Measurements from ENCODE around the gene VPS54. TPM values are rescaled to one million over a fixed set of nuclear protein-coding genes. Genes with fewer than 3 reads are reported as not detected.
"Not testable (repeated sequence)": the region's sequence is repeated elsewhere in the genome, so short reads cannot be mapped to it uniquely, and the experiment has no call there.

The VPS54 gene
- total RNA-seq, 1 experiment from 2014 or later = 12.4 TPM

DNA sequence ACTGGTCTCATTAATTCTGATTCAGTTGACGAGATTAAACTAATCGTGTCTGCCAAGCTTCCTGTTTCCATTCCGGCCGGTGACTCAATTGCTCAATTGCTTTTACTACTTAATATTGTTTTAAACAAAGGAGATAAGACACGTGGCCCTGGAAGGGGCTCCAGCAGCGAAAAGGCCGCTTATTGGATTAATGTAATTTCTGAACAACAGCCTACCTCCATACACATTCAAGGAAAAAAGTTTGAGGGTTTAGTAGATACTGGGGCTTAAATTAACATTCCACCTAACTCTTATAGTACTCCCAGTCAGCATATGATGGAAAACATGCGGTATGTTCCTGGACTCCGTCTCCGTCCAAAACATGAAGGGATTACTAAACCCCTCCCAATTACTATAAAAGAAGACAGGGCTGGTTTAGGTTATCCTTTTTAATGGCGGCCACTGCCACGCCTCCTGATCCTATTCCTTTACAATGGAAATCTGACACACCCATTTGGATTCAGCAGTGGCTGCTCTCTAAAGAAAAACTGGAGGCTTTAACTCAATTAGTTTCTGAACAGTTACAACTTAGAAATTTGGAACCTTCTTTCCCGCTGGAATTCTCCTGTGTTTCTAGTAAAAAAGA is 27.1 kb downstream of the VPS54 start (continued):
- TF ChIP-seq, protein P1, sequence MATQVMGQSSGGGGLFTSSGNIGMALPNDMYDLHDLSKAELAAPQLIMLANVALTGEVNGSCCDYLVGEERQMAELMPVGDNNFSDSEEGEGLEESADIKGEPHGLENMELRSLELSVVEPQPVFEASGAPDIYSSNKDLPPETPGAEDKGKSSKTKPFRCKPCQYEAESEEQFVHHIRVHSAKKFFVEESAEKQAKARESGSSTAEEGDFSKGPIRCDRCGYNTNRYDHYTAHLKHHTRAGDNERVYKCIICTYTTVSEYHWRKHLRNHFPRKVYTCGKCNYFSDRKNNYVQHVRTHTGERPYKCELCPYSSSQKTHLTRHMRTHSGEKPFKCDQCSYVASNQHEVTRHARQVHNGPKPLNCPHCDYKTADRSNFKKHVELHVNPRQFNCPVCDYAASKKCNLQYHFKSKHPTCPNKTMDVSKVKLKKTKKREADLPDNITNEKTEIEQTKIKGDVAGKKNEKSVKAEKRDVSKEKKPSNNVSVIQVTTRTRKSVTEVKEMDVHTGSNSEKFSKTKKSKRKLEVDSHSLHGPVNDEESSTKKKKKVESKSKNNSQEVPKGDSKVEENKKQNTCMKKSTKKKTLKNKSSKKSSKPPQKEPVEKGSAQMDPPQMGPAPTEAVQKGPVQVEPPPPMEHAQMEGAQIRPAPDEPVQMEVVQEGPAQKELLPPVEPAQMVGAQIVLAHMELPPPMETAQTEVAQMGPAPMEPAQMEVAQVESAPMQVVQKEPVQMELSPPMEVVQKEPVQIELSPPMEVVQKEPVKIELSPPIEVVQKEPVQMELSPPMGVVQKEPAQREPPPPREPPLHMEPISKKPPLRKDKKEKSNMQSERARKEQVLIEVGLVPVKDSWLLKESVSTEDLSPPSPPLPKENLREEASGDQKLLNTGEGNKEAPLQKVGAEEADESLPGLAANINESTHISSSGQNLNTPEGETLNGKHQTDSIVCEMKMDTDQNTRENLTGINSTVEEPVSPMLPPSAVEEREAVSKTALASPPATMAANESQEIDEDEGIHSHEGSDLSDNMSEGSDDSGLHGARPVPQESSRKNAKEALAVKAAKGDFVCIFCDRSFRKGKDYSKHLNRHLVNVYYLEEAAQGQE (IDR thresholded peaks at IDR 0.05; ENCODE audit: low read depth) = no peak
- TF ChIP-seq ZFX (IDR thresholded peaks at IDR 0.05) (no peak), POLR2AphosphoS5 (IDR thresholded peaks at IDR 0.05; ENCODE audit: low read depth, low read length) (no peak), SIN3A (IDR thresholded peaks at IDR 0.05; ENCODE audit: low read depth) (no peak), SP1 (IDR thresholded peaks at IDR 0.05; ENCODE audit: low read depth) (no peak)

DNA sequence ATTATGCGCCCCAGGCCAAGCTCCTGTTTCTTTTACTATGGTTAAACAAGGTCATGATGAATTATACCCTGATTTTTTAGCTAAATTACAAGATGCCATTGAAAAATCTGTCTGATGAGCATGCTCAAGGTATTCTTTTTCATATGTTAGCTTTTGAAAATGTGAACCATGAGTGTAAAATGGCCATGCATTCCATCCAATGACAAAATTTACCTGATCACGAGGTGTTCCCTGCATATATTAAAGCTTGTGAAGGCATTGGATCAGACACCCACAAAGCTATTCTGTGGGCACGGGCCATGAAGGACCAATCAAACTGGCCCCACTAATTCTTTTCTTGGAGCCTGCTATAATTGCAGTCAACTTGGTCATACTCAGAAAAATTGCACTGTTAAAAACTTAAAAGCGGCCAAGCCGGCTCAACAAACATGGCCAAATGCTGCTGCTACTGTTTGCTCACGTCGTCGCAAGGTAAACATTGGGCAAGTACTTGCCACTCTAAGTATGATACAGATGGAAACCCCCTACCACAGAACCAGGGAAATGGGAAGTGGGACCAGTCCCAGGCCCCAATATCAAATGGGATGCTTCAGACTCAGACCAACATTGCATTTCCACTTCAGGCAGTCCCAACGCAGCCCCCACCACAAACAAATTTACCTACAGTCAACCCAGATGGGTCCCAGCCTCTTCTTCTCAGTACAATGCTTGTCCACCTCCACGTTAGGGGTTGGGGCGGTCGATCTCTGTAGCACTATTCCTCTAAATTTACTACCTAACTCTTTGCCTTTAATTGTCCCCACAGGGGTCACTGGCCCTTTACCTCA is 27.8 kb downstream of the VPS54 start:
- RAD21 ChIA-PET (ENCODE audit: low non-redundant PET in 1 of 2, low total read pairs in 2 of 2, uncharacterized antibody in 2 of 2, unreplicated experiment in 2 of 2); BruUV-seq (replicated peaks); H3K4me1 ChIP-seq (ENCODE audit: control insufficient read depth in 1 of 2, insufficient read depth in 2 of 2, low read length in 2 of 2); H3K4me2 ChIP-seq (ENCODE audit: low read length); intact Hi-C loops (cut with micrococcal nuclease); H3K27me3 ChIP-seq (ENCODE audit: insufficient read depth, low read length); H3K27ac ChIP-seq (ENCODE audit: low read depth, low read length); H3K9ac ChIP-seq (ENCODE audit: low read length); H3K79me2 ChIP-seq (ENCODE audit: insufficient read depth, low read length); POLR2A ChIA-PET; H4K20me1 ChIP-seq (ENCODE audit: insufficient read depth); DNase-seq (ENCODE audit: low read depth, low spot score); H3K36me3 ChIP-seq (ENCODE audit: control insufficient read depth in 1 of 2, insufficient read depth in 2 of 2, low read length in 2 of 2); H3K9me3 ChIP-seq (ENCODE audit: control insufficient read depth in 1 of 2, insufficient read depth in 1 of 2, low read depth in 1 of 2, low read length in 2 of 2); H2AFZ ChIP-seq (ENCODE audit: low read depth, low read length, poor library complexity, severe bottlenecking); ATAC-seq; H3K4me3 ChIP-seq (replicated peaks in 1 of 2; ENCODE audit: low read depth in 1 of 2, low read length in 2 of 2); CTCF ChIA-PET; H3K9me2 ChIP-seq (ENCODE audit: insufficient read depth): not testable (repeated sequence)
